ENCODE data around the gene NAGLU.
"Not testable (repeated sequence)": the region's sequence is repeated elsewhere in the genome, so short reads cannot be mapped to it uniquely, and the experiment has no call there.

NAGLU gene

DNA sequence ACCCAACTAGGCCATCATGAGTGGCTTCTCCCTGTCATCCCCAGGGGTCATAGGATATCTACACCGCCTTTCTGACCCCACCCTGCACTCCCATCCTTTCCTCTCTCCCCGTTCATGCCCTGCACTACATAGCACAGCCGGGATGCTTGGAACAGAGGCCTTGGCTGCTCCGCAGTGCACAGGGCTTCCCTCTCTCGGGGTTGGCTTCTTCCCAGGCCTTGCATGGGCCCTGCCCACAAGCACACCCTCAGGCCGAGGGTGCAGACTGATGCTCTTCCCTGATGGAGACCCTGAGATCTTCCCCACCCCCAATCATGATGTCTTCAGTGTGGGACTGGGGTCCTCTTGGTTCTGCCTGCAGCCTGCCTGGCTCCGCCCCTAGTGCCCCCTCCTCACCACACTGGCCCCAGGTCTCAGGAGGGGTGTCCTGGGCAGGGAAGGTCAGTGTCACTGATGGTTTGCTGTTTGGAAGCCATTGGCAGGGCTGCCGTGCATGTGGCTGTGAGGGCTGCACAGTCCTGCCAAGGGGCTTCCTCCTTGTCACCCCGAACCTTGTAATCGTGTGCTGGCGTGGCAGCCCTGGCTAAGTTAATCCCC is 14.3 kb upstream of the NAGLU start:
- DNase-seq (ENCODE audit: low spot score) = no peak

DNA sequence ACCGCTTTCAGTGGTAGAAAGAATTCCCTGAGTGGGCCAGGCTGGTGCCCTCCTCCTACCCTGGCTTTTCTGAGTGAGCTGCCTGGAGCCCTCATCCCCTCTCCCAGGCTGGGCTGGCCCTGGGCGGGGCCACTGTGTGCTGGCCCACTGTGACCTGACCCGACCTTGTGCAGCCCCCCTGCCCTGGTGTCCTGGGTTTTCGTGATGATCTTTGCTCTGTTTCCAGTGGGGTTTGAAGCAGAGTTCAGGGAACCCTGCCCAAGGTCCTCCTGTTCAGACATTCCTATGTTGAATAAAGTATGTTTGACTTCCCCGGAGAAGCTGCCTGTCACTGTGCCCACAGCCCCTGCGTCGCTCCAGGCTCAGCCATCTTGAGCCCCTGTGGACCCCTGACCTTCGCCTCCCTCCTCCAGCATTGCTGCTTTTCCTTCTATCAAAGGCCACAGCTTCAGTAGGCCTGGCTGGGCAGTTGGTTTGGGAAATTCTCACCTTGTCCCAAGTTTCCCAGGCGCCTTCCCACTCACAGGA is 13.7 kb upstream of the NAGLU start:
- DNase-seq (ENCODE audit: low spot score) = no peak

DNA sequence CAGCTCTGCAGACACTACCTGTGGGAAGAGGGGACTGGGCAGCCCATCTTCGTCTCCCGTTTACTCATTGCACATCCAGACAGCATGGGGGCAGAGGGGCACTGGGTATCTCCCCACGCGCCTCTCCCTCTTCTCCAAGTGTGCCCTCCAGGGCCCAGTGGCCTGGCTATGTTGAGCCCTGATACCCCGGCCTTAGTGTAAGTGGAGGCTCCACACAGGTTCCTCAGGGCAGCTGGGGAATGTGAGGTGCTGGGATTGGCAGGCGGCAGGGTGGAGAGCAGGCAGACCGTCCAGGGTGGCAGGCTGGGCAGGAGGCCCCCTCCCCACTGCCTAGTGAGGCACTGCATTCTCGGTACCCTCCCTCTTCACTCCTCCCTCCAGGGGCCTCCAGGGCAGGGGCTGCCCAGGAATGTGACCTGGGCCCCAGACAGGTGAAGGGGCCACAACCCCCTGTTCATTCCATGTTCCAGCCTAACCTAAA is 13.2 kb upstream of the NAGLU start:
- DNase-seq (ENCODE audit: low spot score) = no peak

DNA sequence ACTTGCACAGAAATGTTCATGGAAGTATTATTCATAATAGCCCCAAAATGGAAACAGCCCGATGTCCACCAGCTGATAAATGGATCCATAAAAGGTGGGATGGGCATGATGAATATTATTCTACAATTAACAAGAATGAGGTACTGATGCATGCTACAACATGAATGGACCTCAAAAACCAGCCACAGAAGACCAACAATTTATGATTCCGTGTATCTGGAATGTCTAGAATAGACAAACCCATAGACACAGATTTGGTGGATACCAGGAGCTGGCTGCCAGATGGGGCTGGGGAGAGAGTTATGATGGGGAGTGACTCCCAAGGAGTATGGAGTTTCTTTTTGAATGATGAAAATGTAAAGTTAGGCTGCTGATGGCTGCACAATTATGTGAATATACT is 10.8 kb upstream of the NAGLU start:
- DNase-seq (ENCODE audit: low spot score) = no peak

GRCh38 chr17:42526031-42526444 is 10.0 kb upstream of the NAGLU start:
- DNase-seq (ENCODE audit: low spot score) = no peak

DNA sequence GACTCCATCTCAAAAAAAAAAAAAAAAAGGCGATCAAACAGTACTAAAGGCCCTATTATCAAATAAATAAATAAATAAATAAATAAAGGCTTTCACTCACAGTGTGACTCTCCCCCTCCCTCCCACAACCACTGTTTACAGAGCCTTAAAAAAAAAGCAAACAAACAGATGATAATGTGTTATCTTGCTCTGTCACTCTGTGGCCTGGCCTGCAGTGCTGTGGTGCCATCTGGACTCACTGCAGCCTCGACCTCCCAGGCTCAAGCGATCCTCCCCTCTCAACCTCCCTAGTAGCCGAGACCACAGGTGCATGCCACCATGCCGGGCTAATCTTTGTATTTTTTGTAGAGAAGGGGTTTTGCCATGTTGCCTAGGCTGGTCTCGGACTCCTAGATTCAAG is 8.1 kb upstream of the NAGLU start:
- DNase-seq (ENCODE audit: low spot score) = no peak

DNA sequence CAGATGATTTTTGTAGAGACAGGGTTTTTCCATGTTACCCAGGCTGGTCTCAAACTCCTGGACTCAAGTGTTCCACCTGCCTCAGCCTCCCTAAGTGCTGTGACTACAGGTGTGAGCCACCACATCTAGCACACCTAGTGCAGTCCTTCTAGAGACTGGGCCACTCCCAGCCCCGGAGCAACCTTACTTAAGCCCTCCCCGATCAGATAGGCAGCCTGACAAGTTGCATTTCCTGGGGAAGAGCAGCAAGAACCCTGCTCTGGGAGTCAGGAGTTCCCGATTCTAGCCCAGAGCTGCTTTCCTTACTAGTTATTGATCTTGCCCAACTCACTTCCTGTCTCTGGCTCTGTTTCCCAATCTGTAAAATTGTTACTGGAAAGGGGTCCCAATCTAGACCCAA is 7.0 kb upstream of the NAGLU start:
- no peak for DNase-seq (ENCODE audit: low spot score)

DNA sequence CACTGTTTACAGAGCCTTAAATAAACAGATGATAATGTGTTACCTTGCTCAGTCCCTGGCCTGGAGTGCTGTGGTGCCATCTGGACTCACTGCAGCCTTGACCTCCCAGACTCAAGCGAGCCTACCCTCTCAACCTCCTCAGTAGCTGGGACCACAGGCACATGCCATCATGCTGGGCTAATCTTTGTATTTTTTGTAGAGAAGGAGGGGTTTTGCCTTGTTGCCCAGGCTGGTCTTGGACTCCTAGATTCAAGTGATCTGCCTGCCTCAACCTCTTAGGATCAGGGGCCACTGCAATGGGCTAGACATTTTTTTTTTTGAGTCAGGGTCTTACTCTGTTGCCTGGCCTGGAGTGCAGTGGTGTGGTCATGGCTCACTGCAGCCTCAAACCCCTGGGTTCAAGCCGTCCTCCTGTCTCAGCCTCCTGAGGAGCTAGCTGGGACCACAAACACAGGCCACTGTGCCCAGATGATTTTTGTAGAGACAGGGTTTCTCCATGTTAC is 5.0 kb upstream of the NAGLU start:
- DNase-seq (ENCODE audit: low spot score) = no peak

DNA sequence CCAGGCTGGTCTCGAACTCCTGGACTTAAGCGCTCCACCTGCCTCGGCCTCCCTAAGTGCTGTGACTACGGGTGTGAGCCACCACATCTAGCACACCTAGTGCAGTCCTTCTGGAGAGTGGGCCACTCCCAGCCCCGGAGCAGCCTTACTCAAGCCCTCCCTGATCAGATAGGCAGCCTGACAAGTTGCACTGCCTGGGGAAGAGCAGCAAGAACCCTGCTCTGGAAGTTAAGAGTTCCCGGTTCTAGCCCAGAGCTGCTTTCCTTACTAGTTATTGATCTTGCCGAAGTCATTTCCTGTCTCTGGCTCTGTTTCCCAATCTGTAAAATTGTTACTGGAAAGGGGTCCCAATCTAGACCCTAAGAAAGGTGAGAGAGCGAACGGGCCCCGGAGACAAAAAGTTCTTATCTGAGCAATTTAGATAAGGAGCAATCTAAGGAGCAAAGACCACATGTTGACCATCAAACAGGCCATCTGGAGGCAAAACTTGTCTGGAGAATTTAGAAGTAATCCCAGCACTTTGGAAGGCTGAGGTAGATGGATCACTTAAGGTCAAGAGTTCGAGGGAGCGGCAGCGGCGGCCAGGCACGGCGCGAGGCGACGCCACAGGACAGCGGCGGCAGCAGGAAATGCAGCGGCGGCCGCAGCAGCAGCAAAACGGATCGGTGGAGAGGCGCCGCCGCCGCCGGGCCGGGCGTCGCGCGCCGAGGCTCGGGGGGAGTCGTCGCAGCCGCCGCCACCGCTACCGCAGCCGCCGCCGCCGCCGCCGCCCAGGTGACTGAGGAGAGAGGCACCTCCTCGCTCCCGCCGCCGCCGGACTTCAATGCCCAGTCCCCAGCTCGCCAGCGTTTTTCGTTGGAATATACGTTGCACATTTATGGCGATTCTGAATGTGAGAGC is 4.3 kb upstream of the NAGLU start:
- no peak for DNase-seq (ENCODE audit: low spot score)

GRCh38 chr17:42535155-42536047 is 640 bp upstream of the NAGLU start:
- DNase-seq (ENCODE audit: low spot score) = no peak

DNA sequence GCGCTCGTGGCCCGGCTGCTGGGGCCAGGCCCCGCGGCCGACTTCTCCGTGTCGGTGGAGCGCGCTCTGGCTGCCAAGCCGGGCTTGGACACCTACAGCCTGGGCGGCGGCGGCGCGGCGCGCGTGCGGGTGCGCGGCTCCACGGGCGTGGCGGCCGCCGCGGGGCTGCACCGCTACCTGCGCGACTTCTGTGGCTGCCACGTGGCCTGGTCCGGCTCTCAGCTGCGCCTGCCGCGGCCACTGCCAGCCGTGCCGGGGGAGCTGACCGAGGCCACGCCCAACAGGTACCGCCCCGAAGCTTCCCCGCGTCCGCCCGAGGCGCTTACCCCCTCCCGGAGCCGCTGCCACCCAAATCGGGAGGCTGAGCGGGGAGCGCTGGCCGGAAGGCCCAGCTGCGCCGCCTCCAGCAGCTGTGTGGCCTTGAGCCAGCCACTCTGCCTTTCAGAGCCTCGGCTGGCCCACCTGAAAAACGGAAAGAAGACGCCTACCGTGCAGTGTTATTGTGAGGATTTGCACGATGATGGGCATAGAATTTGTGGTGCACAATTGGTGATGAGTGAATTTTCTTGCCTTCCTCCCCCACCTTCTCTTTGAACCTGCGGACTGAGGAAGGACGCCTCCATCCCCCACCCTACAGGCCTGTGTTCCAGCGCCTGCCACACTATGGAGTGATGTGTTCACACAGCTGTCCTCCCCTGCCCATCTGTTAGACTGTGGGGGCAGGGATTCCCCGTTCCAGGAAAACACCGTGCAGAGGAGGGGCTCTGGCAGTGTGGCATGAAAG is 523 bp downstream of the NAGLU start:
- DNase-seq (ENCODE audit: low spot score) = peak; percentile 96

- no peak for DNase-seq (ENCODE audit: low spot score)
Measured at GRCh38 chr17:42537156-42537805, 1.2 kb downstream of the NAGLU start.

DNA sequence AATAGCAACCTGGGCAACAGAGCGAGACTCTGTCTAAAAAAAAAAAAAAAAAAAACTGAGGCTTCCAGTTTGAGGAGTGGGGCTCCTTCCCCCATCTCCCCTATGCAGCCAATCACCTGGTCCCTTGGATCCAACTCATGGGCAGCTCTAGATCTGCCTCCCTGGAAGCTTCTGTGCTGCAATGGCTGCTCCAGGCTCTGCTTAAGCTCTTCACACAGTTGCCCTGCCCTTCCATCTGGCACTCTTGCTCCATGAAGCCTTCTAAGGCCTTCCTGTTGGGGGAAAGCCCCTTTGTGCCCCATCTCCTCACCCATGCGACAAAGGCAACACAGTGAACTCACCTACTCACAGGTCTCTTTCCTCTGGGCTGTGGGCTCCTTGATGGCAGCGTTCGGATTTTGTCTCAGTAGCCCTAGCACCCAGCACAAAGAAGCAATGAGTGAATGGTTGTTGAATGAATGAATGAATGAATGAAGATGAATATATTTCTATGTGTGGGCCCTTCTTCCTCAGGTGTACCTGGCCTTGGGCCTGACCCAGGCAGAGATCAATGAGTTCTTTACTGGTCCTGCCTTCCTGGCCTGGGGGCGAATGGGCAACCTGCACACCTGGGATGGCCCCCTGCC is 1.9 kb downstream of the NAGLU start:
- no peak for DNase-seq (ENCODE audit: low spot score)

DNA sequence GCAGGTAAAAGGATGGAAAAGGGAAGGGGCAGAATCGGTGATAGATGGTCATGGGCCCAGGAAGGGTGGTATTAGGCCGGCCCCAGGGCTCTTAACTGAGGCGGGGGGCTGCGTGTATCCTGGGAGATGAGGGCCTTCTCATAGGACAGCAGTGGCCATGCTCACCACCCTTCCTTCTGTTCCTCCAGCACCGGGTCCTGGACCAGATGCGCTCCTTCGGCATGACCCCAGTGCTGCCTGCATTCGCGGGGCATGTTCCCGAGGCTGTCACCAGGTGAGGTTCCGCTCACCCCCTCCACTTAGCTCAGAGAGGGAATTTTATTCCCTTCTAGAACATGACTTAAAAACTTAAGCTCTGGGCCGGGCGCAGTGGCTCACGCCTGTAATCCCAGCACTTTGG is 2.4 kb downstream of the NAGLU start:
- DNase-seq (ENCODE audit: low spot score) = no peak

- not testable (repeated sequence) for DNase-seq (ENCODE audit: low spot score)
Measured at GRCh38 chr17:42540558-42540957, 4.5 kb downstream of the NAGLU start.

GRCh38 chr17:42541041-42541833 is 5.2 kb downstream of the NAGLU start:
- no peak for DNase-seq (ENCODE audit: low spot score)

DNA sequence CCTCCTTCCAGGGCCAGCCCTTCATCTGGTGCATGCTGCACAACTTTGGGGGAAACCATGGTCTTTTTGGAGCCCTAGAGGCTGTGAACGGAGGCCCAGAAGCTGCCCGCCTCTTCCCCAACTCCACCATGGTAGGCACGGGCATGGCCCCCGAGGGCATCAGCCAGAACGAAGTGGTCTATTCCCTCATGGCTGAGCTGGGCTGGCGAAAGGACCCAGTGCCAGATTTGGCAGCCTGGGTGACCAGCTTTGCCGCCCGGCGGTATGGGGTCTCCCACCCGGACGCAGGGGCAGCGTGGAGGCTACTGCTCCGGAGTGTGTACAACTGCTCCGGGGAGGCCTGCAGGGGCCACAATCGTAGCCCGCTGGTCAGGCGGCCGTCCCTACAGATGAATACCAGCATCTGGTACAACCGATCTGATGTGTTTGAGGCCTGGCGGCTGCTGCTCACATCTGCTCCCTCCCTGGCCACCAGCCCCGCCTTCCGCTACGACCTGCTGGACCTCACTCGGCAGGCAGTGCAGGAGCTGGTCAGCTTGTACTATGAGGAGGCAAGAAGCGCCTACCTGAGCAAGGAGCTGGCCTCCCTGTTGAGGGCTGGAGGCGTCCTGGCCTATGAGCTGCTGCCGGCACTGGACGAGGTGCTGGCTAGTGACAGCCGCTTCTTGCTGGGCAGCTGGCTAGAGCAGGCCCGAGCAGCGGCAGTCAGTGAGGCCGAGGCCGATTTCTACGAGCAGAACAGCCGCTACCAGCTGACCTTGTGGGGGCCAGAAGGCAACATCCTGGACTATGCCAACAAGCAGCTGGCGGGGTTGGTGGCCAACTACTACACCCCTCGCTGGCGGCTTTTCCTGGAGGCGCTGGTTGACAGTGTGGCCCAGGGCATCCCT is 7.4 kb downstream of the NAGLU start:
- no peak for DNase-seq (ENCODE audit: low spot score)

- no peak for DNase-seq (ENCODE audit: low spot score)
Measured at GRCh38 chr17:42544874-42545283, 8.8 kb downstream of the NAGLU start.
